Activated naive CD4-positive, alpha-beta T cell treated with anti-CD3 and anti-CD28 coated beads for 36 hours (primary cell): ENCODE measurements around the gene FRMD4A. TPM values are rescaled to one million over a fixed set of nuclear protein-coding genes. Genes with fewer than 3 reads are reported as not detected.
"Not testable (repeated sequence)": the region's sequence is repeated elsewhere in the genome, so short reads cannot be mapped to it uniquely, and the experiment has no call there.

Experiments
- CTCF ChIA-PET: fragments of 350-600 bp; sonication (Branson Sonifier 250); formaldehyde crosslinking; loops from one replicate; lab custom pipeline; 2021; ENCODE audit warnings: antibody characterized with exemption; lab: Charles Lee
- DNase-seq: peaks from one replicate; pipeline ENCODE4 v3.0.0-alpha.2; 2020
- H3K27ac Mint-ChIP-seq: one replicate; pipeline ENCODE4 v1.8.0; 2021; ENCODE audit warnings: mild to moderate bottlenecking, mixed read lengths
- H3K27me3 Mint-ChIP-seq: one replicate; pipeline ENCODE4 v1.8.0; 2021; ENCODE audit warnings: low read depth, mixed read lengths
- H3K36me3 Mint-ChIP-seq: one replicate; pipeline ENCODE4 v1.8.0; 2021; ENCODE audit warnings: low read depth, mixed read lengths
- H3K4me1 Mint-ChIP-seq: one replicate; pipeline ENCODE4 v1.8.0; 2021; ENCODE audit warnings: low read depth, mixed read lengths
- H3K4me3 Mint-ChIP-seq: one replicate; pipeline ENCODE4 v1.8.0; 2021; ENCODE audit warnings: mild to moderate bottlenecking, moderate library complexity, mixed read lengths
- H3K9me3 Mint-ChIP-seq: one replicate; pipeline ENCODE4 v1.8.0; 2021; ENCODE audit warnings: mixed read lengths
- intact Hi-C: fragments of 100-400 bp; cut with micrococcal nuclease; formaldehyde crosslinking; loops from one replicate; pipeline ENCODE4 v1.15.1; 2023
- total RNA-seq, 2 experiments: library from RNA; stranded (reverse); gene quantifications; one replicate each; pipeline ENCODE4 v1.2.3, GENCODE V29; 2021

Gene FRMD4A
- total RNA-seq, 2 experiments from 2014 or later, result 0.69 to 1.1 TPM

GRCh38 chr10:13775786-13776775, 554.6 kb downstream of the FRMD4A start:
- intact Hi-C loops, result no loop called here
- CTCF ChIA-PET, result interaction anchor here (0.6 to 3.7 kb wide), 10 partner anchors 9 to 421 kb away, joined by 3 to 29 read pairs (median 3); no protein-coding TSS in a partner anchor

DNA sequence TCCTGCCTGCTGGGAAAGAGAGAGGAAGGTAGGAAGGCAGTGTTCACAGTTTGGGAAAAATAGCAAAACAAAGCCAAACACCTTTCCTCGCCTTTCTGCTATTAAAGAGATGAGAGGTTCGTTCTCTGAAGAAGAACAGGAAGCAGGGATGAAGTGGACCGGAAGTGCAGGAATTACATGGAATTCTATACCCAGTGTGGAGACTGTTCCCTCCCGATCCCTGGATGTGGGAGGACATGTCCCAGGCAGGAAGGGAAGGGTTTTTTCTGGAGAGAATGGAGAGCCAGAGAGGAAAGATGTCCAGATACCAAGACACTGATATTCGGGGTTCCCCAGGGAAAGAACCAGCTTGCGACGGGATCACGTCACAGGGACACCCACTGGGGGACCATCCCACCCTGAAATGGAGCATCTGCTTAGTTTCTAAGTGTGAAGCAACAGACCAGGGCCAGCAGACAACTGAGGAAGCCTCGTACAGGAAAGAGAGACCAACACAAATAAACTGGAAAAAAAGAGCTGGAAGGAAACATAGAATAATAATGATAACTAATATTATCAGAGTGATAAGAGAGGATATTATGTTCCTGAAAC, 556.3 kb downstream of the FRMD4A start:
- H3K4me1 Mint-ChIP-seq, result no peaks in the 10 kb centered on the region
- no peak overlapping the region for H3K4me3 Mint-ChIP-seq
- no peak for DNase-seq
- no peaks in the 10 kb centered on the region for H3K36me3 Mint-ChIP-seq
- intact Hi-C loops, result no loop called here
- H3K27me3 Mint-ChIP-seq, result no peaks in the 10 kb centered on the region
- H3K27ac Mint-ChIP-seq, result no peak overlapping the region
- H3K9me3 Mint-ChIP-seq, result no peaks in the 10 kb centered on the region
- CTCF ChIA-PET, result interaction anchor here (3.7 kb wide), 1 partner anchor 115 kb away, joined by 29 read pairs; no protein-coding TSS in a partner anchor

More at GRCh38 chr10:13775786-13776775, 554.6 kb downstream of the FRMD4A start:
- no peaks in the 10 kb centered on the region for H3K9me3 Mint-ChIP-seq
- no peaks in the 10 kb centered on the region for H3K4me1 Mint-ChIP-seq
- no peaks in the 10 kb centered on the region for H3K27me3 Mint-ChIP-seq
- H3K4me3 Mint-ChIP-seq, result no peak overlapping the region
- DNase-seq, result no peak
- H3K27ac Mint-ChIP-seq, result no peak overlapping the region
- no peaks in the 10 kb centered on the region for H3K36me3 Mint-ChIP-seq

- Mint-ChIP-seq H3K4me1 (no peaks in the 10 kb centered on the region), H3K9me3 (no peaks in the 10 kb centered on the region), H3K4me3 (no peak overlapping the region), H3K27me3 (no peaks in the 10 kb centered on the region), H3K36me3 (no peaks in the 10 kb centered on the region), H3K27ac (no peak overlapping the region)
- intact Hi-C loops, result no loop called here
- CTCF ChIA-PET, result interaction anchor here (0.6 to 0.9 kb wide), 2 partner anchors 114 to 653 kb away, joined by 4 read pairs; no protein-coding TSS in a partner anchor
- DNase-seq, result no peak
Observed at GRCh38 chr10:13773496-13774170, 557.1 kb downstream of the FRMD4A start.

DNA sequence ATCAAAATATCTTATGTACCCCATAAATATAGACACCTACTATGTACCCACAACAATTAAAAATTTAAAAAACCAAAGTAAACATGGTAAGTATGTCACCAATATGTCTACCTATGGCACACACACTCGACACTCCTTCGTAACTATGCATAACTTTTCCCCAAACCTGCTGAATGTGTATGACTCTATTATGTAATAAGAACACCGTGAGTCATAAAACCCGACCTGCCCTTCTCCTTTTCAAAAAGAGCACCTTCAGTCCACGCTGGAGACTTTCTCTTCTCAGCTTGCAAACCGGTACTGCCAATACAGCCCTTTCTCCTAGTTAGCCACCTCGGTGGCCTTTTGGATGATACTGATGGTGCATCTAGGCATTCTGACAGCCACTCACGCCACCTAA, 557.7 kb downstream of the FRMD4A start:
- intact Hi-C loops, result no loop called here
- no peak overlapping the region for H3K4me3 Mint-ChIP-seq
- H3K9me3 Mint-ChIP-seq, result no peaks in the 10 kb centered on the region
- CTCF ChIA-PET, result interaction anchor here (0.9 kb wide), 2 partner anchors 56 to 113 kb away, joined by 3 to 4 read pairs; no protein-coding TSS in a partner anchor
- H3K27ac Mint-ChIP-seq, result no peak overlapping the region
- no peaks in the 10 kb centered on the region for H3K27me3 Mint-ChIP-seq
- no peaks in the 10 kb centered on the region for H3K4me1 Mint-ChIP-seq
- H3K36me3 Mint-ChIP-seq, result no peaks in the 10 kb centered on the region
- no peak for DNase-seq

DNA sequence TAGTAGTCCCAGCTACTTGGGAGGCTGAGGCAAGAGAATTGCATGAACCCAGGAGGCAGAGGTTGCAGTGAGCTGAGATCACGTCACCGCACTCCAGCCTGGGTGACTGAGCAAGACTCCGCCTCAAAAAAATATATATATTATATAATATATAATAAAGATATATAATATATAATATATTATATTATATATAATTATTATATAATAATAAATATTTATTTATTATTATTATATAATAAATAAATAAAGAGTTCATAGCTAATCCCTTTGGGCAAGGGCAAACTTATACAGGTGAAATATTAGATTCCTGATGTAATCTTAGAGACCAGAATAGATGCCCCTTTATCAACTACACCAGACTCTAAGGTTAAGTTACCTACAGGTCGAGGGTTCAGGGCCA, 558.7 kb downstream of the FRMD4A start:
- H3K4me3 Mint-ChIP-seq, result no peak overlapping the region
- CTCF ChIA-PET, result interaction anchor here (0.5 to 3.3 kb wide), 3 partner anchors 21 to 112 kb away, joined by 3 to 17 read pairs (median 3); no protein-coding TSS in a partner anchor
- no peak for DNase-seq
- intact Hi-C loops, result no loop called here
- H3K27me3 Mint-ChIP-seq, result no peaks in the 10 kb centered on the region
- no peaks in the 10 kb centered on the region for H3K9me3 Mint-ChIP-seq
- H3K36me3 Mint-ChIP-seq, result no peaks in the 10 kb centered on the region
- H3K4me1 Mint-ChIP-seq, result no peaks in the 10 kb centered on the region
- H3K27ac Mint-ChIP-seq, result no peak overlapping the region

DNA sequence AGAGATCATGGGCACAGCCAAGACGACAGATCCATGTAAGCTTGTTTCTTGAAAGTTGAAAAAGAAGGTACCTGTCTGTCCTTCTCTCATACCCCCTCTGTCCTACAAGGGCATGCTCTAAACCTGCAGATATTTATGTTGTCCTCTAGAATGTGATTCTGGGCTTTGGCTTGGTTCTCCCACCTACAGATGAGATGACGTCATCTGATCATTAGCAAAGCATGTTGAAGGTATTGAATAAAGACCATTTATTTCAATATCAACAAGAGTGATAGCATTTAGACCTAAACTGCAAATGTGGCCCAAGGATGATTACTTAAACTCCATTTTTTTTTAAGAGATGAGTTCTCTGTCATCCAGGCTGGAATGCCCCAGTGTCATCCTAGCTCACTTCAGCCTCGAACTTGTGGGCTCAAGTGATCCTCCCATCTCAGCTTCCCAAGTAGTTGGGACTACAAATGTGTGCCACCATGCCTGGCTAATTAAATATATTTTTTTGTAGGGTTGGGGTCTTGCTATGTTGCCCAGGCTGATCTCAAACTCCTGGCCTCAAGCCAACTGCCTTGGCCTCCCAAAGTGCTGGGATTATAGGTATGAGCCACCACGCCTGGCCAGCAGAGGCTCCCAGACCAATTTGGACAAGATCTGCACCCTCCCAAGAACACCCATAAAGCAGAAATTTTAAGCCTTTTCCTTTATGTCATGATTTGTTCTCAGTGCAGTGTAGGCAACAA, 559.8 kb downstream of the FRMD4A start:
- Mint-ChIP-seq H3K27ac (no peak overlapping the region), H3K4me3 (no peak overlapping the region), H3K36me3 (no peaks in the 10 kb centered on the region), H3K4me1 (no peaks in the 10 kb centered on the region), H3K27me3 (no peaks in the 10 kb centered on the region), H3K9me3 (no peaks in the 10 kb centered on the region)
- intact Hi-C loops, result no loop called here
- CTCF ChIA-PET, result interaction anchor here (3.3 kb wide), 1 partner anchor 111 kb away, joined by 17 read pairs; no protein-coding TSS in a partner anchor
- DNase-seq, result no peak

DNA sequence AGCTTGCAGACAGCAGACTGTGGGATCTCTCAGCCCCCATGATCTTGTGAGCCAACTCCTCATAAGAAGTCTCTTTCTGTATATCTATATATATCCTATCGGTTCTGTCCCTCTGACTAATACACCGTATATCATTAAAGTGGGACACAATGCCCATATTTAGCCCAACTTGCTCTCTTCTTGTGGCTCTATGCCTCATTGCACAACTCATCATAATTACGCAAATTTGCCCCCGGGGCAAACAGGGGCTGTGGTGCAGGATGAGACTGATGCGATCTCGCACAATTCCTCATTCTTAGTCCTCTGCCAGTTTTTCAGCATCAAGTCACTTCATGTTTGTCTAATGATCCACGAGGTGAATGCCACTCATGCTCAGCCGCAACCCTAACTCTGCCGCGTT, 560.8 kb downstream of the FRMD4A start:
- Mint-ChIP-seq H3K9me3 (no peaks in the 10 kb centered on the region), H3K4me1 (no peaks in the 10 kb centered on the region), H3K27me3 (no peaks in the 10 kb centered on the region), H3K4me3 (no peak overlapping the region), H3K36me3 (no peaks in the 10 kb centered on the region), H3K27ac (no peak overlapping the region)
- DNase-seq, result no peak
- intact Hi-C loops, result no loop called here
- CTCF ChIA-PET, result interaction anchor here (3.3 kb wide), 1 partner anchor 110 kb away, joined by 17 read pairs; no protein-coding TSS in a partner anchor

- no peaks in the 10 kb centered on the region for H3K4me1 Mint-ChIP-seq
- CTCF ChIA-PET, result no interaction called here
Observed at GRCh38 chr10:13767676-13768178, 563.0 kb downstream of the FRMD4A start.

DNA sequence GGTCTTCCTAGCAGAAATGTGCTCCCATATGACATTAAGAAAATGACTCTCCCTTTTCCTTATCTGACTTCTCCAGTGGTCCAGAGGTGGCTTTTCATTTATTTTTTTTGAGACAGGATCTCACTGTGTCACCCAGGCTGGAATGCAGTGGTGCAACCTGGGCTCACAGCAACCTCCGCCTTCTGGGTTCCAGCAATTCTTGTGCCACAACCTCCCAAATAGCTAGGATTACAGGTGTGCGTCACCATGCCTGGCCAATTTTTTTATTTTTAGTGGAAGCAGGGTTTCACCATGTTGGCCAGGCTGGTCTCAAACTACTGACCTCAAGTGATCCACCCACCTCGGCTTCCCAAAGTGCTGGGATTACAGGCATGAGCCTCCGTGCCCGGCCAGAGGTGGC, 563.6 kb downstream of the FRMD4A start:
- H3K27ac Mint-ChIP-seq, H3K27me3 Mint-ChIP-seq, H3K9me3 Mint-ChIP-seq, DNase-seq, H3K36me3 Mint-ChIP-seq, H3K4me1 Mint-ChIP-seq, CTCF ChIA-PET, intact Hi-C loops, H3K4me3 Mint-ChIP-seq: not testable (repeated sequence)

More at GRCh38 chr10:13767676-13768178, 563.0 kb downstream of the FRMD4A start:
- no peak for DNase-seq
- H3K27ac Mint-ChIP-seq, result no peak overlapping the region
- intact Hi-C loops, result no loop called here
- no peaks in the 10 kb centered on the region for H3K27me3 Mint-ChIP-seq
- H3K36me3 Mint-ChIP-seq, result no peaks in the 10 kb centered on the region
- H3K9me3 Mint-ChIP-seq, result no peaks in the 10 kb centered on the region
- no peak overlapping the region for H3K4me3 Mint-ChIP-seq

GRCh38 chr10:13765641-13766341, 564.9 kb downstream of the FRMD4A start:
- CTCF ChIA-PET, result interaction anchor here (0.6 kb wide), 1 partner anchor 72 kb away, joined by 3 read pairs; no protein-coding TSS in a partner anchor

More at GRCh38 chr10:13765641-13766341, 564.9 kb downstream of the FRMD4A start:
- intact Hi-C loops, result no loop called here
- H3K4me1 Mint-ChIP-seq, result peaks cover 5% of the 10 kb centered on the region
- no peak for DNase-seq
- H3K4me3 Mint-ChIP-seq, result no peak overlapping the region
- peaks cover 2% of the 10 kb centered on the region for H3K27me3 Mint-ChIP-seq
- no peaks in the 10 kb centered on the region for H3K9me3 Mint-ChIP-seq
- H3K36me3 Mint-ChIP-seq, result no peaks in the 10 kb centered on the region
- H3K27ac Mint-ChIP-seq, result no peak overlapping the region
